LNCaP clone FGC (cell line): Measurements from ENCODE around the gene N4BP3.
A peak's percentile ranks its signal among the peaks of the same experiment; 100 is the strongest.

Experiments
- DNase-seq: peaks from one replicate; pipeline ENCODE4 v3.0.0-alpha.2; 2011; ENCODE audit warnings: low read depth
- H3K4me3 ChIP-seq: 2 replicates; pipeline ENCODE4 v1.5.1; 2011; ENCODE audit warnings: mild to moderate bottlenecking, low read depth, low read length, control low read depth
- TF ChIP-seq, protein P1 (sequence below): IDR thresholded peaks from 2 replicates; pipeline ENCODE4 v1.5.1; 2012; ENCODE audit warnings: mild to moderate bottlenecking; ENCODE audit not compliant: control insufficient read depth, insufficient read depth; ENCODE audit errors: extremely low read depth

Gene N4BP3

DNA sequence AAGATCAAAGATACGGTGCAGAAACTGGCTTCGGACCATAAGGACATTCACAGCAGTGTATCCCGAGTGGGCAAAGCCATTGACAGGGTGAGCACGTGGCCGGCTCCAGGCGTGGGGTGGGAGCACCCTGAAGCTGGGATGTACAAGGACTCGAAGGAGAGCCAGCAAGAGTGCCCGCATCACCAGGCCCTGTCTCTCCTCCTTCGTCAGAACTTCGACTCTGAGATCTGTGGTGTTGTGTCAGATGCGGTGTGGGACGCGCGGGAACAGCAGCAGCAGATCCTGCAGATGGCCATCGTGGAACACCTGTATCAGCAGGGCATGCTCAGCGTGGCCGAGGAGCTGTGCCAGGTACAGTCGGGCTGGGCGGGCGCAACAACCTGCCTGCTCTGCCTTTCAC lies 29.3 kb downstream of the N4BP3 start:
- TF ChIP-seq, protein P1, sequence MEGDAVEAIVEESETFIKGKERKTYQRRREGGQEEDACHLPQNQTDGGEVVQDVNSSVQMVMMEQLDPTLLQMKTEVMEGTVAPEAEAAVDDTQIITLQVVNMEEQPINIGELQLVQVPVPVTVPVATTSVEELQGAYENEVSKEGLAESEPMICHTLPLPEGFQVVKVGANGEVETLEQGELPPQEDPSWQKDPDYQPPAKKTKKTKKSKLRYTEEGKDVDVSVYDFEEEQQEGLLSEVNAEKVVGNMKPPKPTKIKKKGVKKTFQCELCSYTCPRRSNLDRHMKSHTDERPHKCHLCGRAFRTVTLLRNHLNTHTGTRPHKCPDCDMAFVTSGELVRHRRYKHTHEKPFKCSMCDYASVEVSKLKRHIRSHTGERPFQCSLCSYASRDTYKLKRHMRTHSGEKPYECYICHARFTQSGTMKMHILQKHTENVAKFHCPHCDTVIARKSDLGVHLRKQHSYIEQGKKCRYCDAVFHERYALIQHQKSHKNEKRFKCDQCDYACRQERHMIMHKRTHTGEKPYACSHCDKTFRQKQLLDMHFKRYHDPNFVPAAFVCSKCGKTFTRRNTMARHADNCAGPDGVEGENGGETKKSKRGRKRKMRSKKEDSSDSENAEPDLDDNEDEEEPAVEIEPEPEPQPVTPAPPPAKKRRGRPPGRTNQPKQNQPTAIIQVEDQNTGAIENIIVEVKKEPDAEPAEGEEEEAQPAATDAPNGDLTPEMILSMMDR, result no peak
- no peak for DNase-seq

GRCh38 chr5:178143246-178143645 lies 29.9 kb downstream of the N4BP3 start:
- no peak for DNase-seq
- no peak overlapping the region for H3K4me3 ChIP-seq
- TF ChIP-seq, protein P1, result no peak

More for the DNA sequence above, 29.3 kb downstream of the N4BP3 start:
- no peak overlapping the region for H3K4me3 ChIP-seq

- no peak overlapping the region for H3K4me3 ChIP-seq
- TF ChIP-seq, protein P1, result no peak
- no peak for DNase-seq
These were observed 30.6 kb downstream of the N4BP3 start for GRCh38 chr5:178143901-178144300.

DNA sequence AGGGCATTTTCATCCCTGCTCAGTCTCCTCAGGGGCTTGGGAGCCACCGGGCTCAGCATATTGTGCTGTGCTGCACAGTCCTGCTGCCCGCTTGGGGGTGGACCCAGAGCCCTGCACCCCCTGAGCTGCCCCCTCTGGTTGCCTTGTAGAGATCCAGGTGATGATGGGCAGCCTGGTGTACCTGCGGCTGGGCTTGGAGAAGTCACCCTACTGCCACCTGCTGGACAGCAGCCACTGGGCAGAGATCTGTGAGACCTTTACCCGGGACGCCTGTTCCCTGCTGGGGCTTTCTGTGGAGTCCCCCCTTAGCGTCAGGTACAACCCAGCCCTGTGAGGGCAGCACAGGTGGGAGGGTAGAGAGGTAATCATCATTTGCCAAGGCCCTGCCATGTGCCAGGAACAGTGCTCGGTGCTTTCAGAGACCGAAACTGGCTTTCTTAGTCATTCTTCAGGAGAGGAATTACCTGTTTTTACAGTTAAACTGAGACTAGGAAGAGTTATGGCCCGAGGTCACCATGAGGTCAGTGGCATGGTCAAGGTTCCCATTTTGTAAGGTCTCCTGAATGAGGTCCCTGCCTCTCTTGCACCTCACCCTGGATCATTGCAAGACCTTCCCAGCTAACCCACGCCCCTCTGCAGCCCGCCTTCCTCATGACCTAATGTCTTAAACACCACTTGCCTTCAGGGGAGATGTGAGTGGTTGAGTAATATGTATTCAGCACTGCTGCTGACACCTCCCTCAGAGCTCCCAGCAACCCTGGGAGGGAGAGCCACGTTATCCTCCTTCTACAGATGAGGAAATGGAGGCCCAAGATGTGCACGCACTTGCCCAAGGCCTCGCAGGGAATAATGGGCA lies 32.9 kb downstream of the N4BP3 start:
- DNase-seq, result no peak
- TF ChIP-seq, protein P1, result peak; percentile 90

DNA sequence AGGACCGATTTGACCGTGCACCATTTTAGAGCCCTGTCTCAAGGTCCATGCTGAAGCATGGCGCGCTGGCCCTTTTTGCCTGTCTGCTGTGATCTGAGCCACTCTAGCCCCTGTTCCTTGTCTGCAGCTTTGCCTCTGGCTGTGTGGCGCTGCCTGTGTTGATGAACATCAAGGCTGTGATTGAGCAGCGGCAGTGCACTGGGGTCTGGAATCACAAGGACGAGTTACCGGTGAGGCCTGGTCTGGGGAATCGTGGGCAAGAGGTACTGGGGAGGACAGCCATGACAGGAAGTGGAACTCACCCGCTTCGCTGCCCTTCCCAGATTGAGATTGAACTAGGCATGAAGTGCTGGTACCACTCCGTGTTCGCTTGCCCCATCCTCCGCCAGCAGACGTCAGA lies 34.1 kb downstream of the N4BP3 start:
- H3K4me3 ChIP-seq, result no peak overlapping the region
- no peak for DNase-seq
- TF ChIP-seq, protein P1, result no peak

More for the DNA sequence above, 32.9 kb downstream of the N4BP3 start:
- no peak overlapping the region for H3K4me3 ChIP-seq

- TF ChIP-seq, protein P1, result no peak
- DNase-seq, result no peak
- H3K4me3 ChIP-seq, result no peak overlapping the region
These were observed 36.0 kb downstream of the N4BP3 start for GRCh38 chr5:178149199-178149932.
